Stimulated activated CD8-positive, alpha-beta memory T cell treated with anti-CD3 and anti-CD28 coated beads, Interleukin-15, amount 100 ng/mL, for 48 hours (primary cell): ENCODE measurements around the gene RBL1.

Experiments used
- DNase-seq, 2 donors: peaks; one replicate each; pipeline ENCODE4 v3.0.0-alpha.2; 2020; ENCODE audit warnings: low read depth in 2 of 2

The RBL1 gene

GRCh38 chr20:36950414-36951197, 145.2 kb downstream of the RBL1 start:
- DNase-seq, result peak; percentile 17 to 20
